Measurements from ENCODE around the gene PCYT1B.

GRCh38 chrX:24607616-24608015 lies 39.5 kb downstream of the PCYT1B start:
- TF ChIP-seq EZH2 (IDR thresholded peaks at IDR 0.05; ENCODE audit: borderline replicate concordance, low read depth, low read length, severe bottlenecking) (no peak), CTCF (IDR thresholded peaks at IDR 0.05; ENCODE audit: borderline replicate concordance, extremely low read depth, low read length, poor library complexity, severe bottlenecking) (no peak)

All from DND-41 (cell line).